Measurements from ENCODE around the gene HDHD3.

The HDHD3 gene

DNA sequence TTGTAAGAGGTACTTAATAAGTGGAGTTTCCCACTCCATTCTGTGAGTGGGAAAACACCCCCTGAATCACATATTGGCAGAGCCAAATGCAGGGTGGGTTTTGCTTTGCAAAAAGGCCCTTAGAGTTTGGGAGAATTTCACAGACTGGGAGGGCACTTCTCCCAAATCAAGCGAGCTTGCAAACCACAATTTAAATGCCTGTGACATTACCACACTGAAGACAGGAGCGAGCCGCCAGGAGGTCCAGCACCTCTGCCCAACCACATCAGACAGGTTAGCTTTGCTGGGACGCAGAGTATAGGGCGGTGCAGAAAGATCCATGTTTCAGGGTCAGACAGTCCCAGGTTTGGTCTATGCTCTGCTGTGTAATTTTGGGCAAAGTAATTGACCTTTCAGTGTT is 22.0 kb upstream of the HDHD3 start:
- no peak for DNase-seq (ENCODE audit: extremely low read depth, low read depth)
- TF ChIP-seq, protein P1, sequence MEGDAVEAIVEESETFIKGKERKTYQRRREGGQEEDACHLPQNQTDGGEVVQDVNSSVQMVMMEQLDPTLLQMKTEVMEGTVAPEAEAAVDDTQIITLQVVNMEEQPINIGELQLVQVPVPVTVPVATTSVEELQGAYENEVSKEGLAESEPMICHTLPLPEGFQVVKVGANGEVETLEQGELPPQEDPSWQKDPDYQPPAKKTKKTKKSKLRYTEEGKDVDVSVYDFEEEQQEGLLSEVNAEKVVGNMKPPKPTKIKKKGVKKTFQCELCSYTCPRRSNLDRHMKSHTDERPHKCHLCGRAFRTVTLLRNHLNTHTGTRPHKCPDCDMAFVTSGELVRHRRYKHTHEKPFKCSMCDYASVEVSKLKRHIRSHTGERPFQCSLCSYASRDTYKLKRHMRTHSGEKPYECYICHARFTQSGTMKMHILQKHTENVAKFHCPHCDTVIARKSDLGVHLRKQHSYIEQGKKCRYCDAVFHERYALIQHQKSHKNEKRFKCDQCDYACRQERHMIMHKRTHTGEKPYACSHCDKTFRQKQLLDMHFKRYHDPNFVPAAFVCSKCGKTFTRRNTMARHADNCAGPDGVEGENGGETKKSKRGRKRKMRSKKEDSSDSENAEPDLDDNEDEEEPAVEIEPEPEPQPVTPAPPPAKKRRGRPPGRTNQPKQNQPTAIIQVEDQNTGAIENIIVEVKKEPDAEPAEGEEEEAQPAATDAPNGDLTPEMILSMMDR (IDR thresholded peaks at IDR 0.05; ENCODE audit: low read depth, low read length, missing control alignments): no peak
- no peak overlapping the region for H3K4me3 ChIP-seq (replicated peaks; ENCODE audit: low read depth, low read length)

DNA sequence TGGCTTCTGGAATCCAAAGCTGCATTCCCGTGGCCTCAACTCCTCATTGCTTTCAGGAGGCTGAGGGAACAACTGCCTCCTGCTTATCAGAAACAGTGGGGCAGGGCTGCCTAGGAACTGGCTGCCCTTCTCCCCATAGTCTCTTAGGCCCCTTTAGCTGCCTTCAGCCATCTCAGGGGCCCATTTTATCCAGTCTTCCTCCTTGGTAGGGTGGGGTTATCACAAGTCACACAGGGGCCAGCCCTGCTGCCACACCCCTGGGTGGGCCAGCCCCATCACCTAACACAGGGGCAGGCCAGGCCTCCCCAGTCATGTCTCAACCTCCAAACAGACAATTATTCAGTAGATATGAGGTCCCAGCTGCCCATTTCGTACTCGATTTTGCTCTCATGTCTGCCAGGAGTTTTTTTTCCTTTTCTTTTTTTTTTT is 20.4 kb upstream of the HDHD3 start:
- TF ChIP-seq, protein P1 (IDR thresholded peaks at IDR 0.05; ENCODE audit: low read depth, low read length, missing control alignments): no peak
- no peak for DNase-seq (ENCODE audit: extremely low read depth, low read depth)
- no peak overlapping the region for H3K4me3 ChIP-seq (replicated peaks; ENCODE audit: low read depth, low read length)

DNA sequence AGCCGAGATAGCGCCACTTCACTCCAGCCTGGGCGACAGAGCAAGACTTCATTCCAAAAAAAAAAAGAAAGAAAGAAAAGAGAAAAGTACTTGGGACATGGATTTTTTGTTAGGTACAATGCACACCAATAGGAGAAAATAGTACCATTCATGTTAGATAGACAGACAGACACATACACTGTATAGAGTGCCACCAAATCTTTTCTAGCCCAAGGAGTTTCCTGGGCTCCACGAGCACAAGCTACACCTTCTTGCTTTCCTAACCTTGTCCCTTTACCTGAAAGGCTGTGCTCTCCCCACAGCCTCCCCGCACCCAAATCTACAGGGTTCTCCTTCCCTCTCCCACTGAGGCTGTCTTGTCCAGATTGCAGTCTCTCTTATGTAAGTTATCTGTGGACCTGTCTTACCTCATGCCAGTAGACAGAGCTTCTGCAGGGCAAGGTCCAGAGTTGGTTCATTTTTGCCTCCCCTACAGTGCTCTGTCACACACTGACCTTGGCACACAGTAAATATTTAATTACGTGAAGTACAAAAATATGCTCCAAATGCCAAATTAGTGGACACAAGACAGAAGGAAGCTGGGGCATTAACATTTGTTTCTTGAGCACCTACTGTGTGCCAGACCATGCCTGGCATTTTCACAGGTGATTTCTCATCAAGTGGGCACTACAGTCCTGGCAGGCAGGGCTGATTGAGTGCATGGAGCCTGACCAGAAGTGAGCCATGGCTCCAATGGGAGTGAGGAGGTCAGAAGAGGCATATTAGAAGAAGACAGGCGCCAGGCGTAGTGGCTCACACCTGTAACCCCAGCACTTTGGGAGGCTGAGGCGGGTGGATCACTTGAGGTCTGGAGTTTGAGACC is 18.4 kb upstream of the HDHD3 start:
- H3K4me3 ChIP-seq (replicated peaks; ENCODE audit: low read depth, low read length): no peak overlapping the region
- no peak for DNase-seq (ENCODE audit: extremely low read depth, low read depth)
- TF ChIP-seq, protein P1 (IDR thresholded peaks at IDR 0.05; ENCODE audit: low read depth, low read length, missing control alignments): no peak

DNA sequence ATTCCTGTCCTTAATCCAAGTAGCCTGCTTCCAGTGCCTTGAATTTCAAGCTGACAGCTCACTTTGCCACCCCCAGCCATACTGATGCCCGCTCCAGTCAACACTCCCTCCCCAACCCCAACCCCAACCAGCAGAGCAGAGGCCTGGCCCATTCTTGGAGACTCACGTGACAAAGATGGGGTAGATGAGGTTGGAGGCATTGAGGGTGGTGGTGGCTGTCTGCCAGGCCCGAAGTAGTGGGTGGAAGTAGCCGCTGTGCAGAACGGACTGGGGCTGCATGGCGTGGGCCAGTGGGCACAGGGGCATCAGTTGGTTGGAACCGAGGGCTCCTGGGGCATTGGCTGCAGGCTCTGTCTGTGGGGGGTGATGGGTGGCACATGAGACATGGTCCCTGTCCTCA is 16.5 kb upstream of the HDHD3 start:
- TF ChIP-seq, protein P1 (IDR thresholded peaks at IDR 0.05; ENCODE audit: low read depth, low read length, missing control alignments): no peak
- DNase-seq (ENCODE audit: extremely low read depth, low read depth): no peak
- no peak overlapping the region for H3K4me3 ChIP-seq (replicated peaks; ENCODE audit: low read depth, low read length)

DNA sequence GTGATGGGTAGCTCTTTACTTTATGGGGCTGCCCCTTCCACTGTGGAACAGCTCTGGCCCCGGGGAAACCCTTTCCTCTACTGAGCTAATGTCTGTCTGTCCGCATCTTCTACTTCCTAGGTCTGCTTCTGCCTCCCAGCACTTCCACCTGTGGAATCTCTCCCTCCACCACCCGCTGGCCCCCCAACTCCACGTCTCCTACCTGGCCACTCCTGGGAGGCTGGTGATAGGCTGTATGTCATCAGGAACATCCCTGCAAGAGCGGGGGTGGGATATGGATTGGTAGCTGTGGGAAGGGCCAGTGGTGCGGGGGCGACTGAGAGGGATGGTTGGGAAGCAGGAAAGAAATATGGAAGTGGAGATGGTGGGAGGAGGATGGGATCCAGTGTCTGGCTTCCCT is 15.1 kb upstream of the HDHD3 start:
- no peak overlapping the region for H3K4me3 ChIP-seq (replicated peaks; ENCODE audit: low read depth, low read length)
- no peak for DNase-seq (ENCODE audit: extremely low read depth, low read depth)

DNA sequence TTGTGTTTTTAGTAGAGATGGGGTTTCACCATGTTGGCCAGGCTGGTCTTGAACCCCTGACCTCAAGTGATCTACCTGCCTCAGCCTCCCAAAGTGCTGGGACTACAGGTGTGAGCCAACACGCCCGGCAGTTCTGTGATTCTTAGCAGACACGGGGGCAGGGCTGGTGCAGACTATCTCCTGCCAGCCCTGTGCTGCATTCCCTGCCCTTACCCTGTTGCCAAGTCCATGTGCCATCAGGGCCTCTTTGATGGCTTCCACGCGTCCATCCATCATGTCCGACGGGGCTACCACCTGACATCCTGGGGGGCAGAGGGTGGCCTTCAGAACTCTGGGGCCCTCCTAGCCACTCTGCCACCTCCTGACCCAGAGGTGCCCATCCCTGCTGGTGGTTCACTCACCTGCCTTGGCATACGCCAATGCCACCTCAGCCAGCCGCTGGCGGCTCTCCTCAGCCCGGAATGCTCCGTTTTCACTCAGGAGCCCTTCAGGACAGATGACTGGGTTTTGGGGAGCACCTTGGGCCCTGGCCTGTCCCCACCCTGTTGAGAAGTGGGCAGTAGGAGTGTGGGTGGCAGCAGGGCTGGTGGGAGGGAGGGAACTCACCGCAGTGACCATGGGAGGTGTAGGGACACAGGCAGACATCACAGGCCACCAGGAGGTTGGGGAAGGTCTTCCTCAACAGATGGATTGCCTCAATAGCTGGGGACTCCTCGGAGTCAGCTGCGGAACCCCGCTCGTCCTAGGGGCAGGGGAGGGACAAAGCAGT is 13.6 kb upstream of the HDHD3 start:
- DNase-seq (ENCODE audit: extremely low read depth, low read depth): no peak
- H3K4me3 ChIP-seq (replicated peaks; ENCODE audit: low read depth, low read length): no peak overlapping the region
- TF ChIP-seq, protein P1 (IDR thresholded peaks at IDR 0.05; ENCODE audit: low read depth, low read length, missing control alignments): no peak

More for the DNA sequence above, 15.1 kb upstream of the HDHD3 start:
- TF ChIP-seq, protein P1 (IDR thresholded peaks at IDR 0.05; ENCODE audit: low read depth, low read length, missing control alignments): no peak

Measured in HFF-Myc (cell line).